HG03457 (cell line): ENCODE measurements around the gene PAPPA2.

Source experiments
- ATAC-seq: cut with Tn5 transposase; IDR thresholded peaks from one replicate; pipeline ENCODE4 v1.9.1; 2021; ENCODE audit warnings: moderate number of reproducible peaks; ENCODE audit not compliant: unreplicated experiment

Gene PAPPA2

GRCh38 chr1:176849281-176849680 lies 386.3 kb downstream of the PAPPA2 start:
- no peak for ATAC-seq

- ATAC-seq: no peak
Measured at GRCh38 chr1:176850871-176851270, 387.9 kb downstream of the PAPPA2 start.

GRCh38 chr1:176852124-176852523 lies 389.1 kb downstream of the PAPPA2 start:
- ATAC-seq: no peak

- ATAC-seq: no peak
Measured at GRCh38 chr1:176853503-176853902, 390.5 kb downstream of the PAPPA2 start.

- no peak for ATAC-seq
Measured at GRCh38 chr1:176854121-176854520, 391.1 kb downstream of the PAPPA2 start.

- ATAC-seq: no peak
Measured at GRCh38 chr1:176854758-176855745, 392.1 kb downstream of the PAPPA2 start.

GRCh38 chr1:176857632-176858031 lies 394.7 kb downstream of the PAPPA2 start:
- ATAC-seq: no peak

- no peak for ATAC-seq
Measured at GRCh38 chr1:176858433-176858916, 395.5 kb downstream of the PAPPA2 start.

- ATAC-seq: no peak
Measured at GRCh38 chr1:176863613-176864012, 400.6 kb downstream of the PAPPA2 start.

- ATAC-seq: no peak
Measured at GRCh38 chr1:176864211-176864610, 401.2 kb downstream of the PAPPA2 start.

GRCh38 chr1:176866011-176866714 lies 403.2 kb downstream of the PAPPA2 start:
- ATAC-seq: no peak

- no peak for ATAC-seq
Measured at GRCh38 chr1:176869577-176869976, 406.6 kb downstream of the PAPPA2 start.

- no peak for ATAC-seq
Measured at GRCh38 chr1:176876966-176877515, 414.1 kb downstream of the PAPPA2 start.

GRCh38 chr1:176877557-176877956 lies 414.6 kb downstream of the PAPPA2 start:
- ATAC-seq: no peak

GRCh38 chr1:176878750-176879536 lies 416.0 kb downstream of the PAPPA2 start:
- no peak for ATAC-seq

GRCh38 chr1:176879784-176880620 lies 417.0 kb downstream of the PAPPA2 start:
- ATAC-seq: no peak

GRCh38 chr1:176880955-176881595 lies 418.1 kb downstream of the PAPPA2 start:
- no peak for ATAC-seq

- ATAC-seq: no peak
Measured at GRCh38 chr1:176884286-176884685, 421.3 kb downstream of the PAPPA2 start.

- no peak for ATAC-seq
Measured at GRCh38 chr1:176884911-176885310, 421.9 kb downstream of the PAPPA2 start.
